ENCODE measurements around the gene NGF. TPM values are rescaled to one million over a fixed set of nuclear protein-coding genes. Genes with fewer than 3 reads are reported as not detected.

NGF gene
- total and polyA plus RNA-seq, 9 of the 15 experiments (the other 6 are each of a cell fraction or from before 2014, with no cell fraction given) = not detected

DNA sequence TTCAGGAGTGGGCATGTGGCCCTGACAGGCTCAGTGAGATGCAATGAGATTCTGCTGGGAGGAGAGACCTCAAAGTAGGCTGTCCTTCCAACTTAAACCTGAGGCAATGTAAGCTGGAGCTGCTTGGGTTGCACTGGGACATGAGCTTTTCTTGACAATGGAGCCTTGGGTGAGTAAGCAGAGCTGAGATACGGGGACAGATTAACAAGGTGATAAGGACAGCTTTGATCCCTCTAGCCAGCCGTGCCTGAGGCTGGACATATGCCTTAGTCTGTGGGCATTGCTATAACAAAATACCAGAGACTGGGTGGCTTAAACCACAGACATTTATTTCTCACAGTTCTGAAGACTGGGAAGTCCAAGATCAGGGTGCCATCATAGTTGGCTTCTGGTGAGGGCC, 18.3 kb upstream of the NGF start (continued):
- TF ChIP-seq ZNF79 (CRISPR knock-in tag; IDR thresholded peaks at IDR 0.05; ENCODE audit: low read depth) (no peak), CHD4 (IDR thresholded peaks at IDR 0.05; ENCODE audit: insufficient read depth, insufficient replicate concordance, low read depth, low read length, poor library complexity, severe bottlenecking) (no peak)
- TF ChIP-seq, protein P1, sequence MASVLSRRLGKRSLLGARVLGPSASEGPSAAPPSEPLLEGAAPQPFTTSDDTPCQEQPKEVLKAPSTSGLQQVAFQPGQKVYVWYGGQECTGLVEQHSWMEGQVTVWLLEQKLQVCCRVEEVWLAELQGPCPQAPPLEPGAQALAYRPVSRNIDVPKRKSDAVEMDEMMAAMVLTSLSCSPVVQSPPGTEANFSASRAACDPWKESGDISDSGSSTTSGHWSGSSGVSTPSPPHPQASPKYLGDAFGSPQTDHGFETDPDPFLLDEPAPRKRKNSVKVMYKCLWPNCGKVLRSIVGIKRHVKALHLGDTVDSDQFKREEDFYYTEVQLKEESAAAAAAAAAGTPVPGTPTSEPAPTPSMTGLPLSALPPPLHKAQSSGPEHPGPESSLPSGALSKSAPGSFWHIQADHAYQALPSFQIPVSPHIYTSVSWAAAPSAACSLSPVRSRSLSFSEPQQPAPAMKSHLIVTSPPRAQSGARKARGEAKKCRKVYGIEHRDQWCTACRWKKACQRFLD (CRISPR knock-in tag; IDR thresholded peaks at IDR 0.05) = no peak

DNA sequence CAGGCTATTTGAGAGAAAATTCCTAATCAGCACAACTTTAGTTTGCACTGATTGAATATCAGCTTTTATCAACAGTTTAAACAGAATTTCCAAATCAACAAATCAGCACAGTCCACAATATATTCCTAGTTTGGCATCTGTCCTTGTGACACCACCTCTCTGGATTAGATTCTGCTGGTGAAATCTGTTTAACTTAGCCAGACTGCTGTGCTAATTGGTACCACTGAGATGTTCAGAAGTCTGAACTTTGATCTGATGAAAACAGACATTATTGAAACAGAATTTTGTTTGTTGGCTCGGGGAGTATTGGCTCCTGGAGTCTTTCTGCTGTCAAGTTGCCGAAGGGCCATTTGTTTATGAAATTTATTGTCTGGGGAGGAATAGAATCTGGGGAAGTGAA, 17.0 kb upstream of the NGF start:
- POLR2A ChIA-PET = interaction anchor here (1.4 kb wide), 1 partner anchor 11 kb away, joined by 4 read pairs; no protein-coding TSS in a partner anchor
- Histone ChIP-seq H3K9me3 (replicated peaks; ENCODE audit: control insufficient read depth, insufficient read depth, low read depth, low read length) (no peaks in the 10 kb centered on the region), H3K36me3 (ENCODE audit: control insufficient read depth, insufficient read depth, low read length) (no peaks in the 10 kb centered on the region), H3K79me2 (ENCODE audit: control insufficient read depth, insufficient read depth, low read length) (no peaks in the 10 kb centered on the region), H2AFZ (ENCODE audit: low read depth, low read length) (no peak overlapping the region), H3K4me1 (replicated peaks in 1 of 2; ENCODE audit: control insufficient read depth in 2 of 2, insufficient read depth in 2 of 2, low read length in 2 of 2) (no peaks in the 10 kb centered on the region), H3K4me3 (no peak overlapping the region), H3K9ac (ENCODE audit: insufficient read depth in 1 of 2, low read depth in 2 of 2, low read length in 2 of 2) (no peak overlapping the region), H3K4me2 (ENCODE audit: insufficient read depth, low read length) (no peak overlapping the region), H4K20me1 (replicated peaks; ENCODE audit: control insufficient read depth, insufficient read depth, low read length) (no peaks in the 10 kb centered on the region; the same call in 1 of the 2 replicates), H3K9me1 (ENCODE audit: control insufficient read depth, insufficient read depth, low read length) (no peaks in the 10 kb centered on the region), H3K27ac (ENCODE audit: extremely low read depth, low read depth, low read length) (no peak overlapping the region), H3K27me3 (ENCODE audit: control insufficient read depth in 2 of 2, insufficient read depth in 2 of 2, low read length in 2 of 2) (no peaks in the 10 kb centered on the region)
- WGBS (ENCODE audit: insufficient coverage, low coverage, missing lambda C conversion rate) = 0% methylated on average over 2 of the region's 2 CpGs
- BruUV-seq (replicated peaks) = no TSS peak
- ATAC-seq = no peak
- DNase-seq (ENCODE audit: extremely low read depth in 1 of 4, low spot score in 3 of 4) = no peak
- no peak for FAIRE-seq
- intact Hi-C loops (cut with micrococcal nuclease) (no loop called here), in situ Hi-C loops (cut with MboI) (no loop called here)
- CTCF ChIA-PET (ENCODE audit: low intra/inter-chr PET ratio) = no interaction called here
- TF ChIP-seq SNRNP70 (optimal IDR thresholded peaks at IDR 0.05; ENCODE audit: low read depth, low read length) (no peak), ZNF212 (CRISPR knock-in tag; IDR thresholded peaks at IDR 0.05) (no peak), CHD4 (IDR thresholded peaks at IDR 0.05; ENCODE audit: insufficient read depth, insufficient replicate concordance, low read depth, low read length, poor library complexity, severe bottlenecking) (no peak), HDGF (IDR thresholded peaks at IDR 0.05) (no peak), CREM (IDR thresholded peaks at IDR 0.05; ENCODE audit: low read depth) (no peak), CREBBP (IDR thresholded peaks at IDR 0.05; ENCODE audit: low read depth, low read length) (no peak), GTF2A2 (tag; IDR thresholded peaks at IDR 0.05) (no peak), KDM5B (IDR thresholded peaks at IDR 0.05; ENCODE audit: insufficient replicate concordance, low read depth, low read length) (no peak), RBM34 (IDR thresholded peaks at IDR 0.05; ENCODE audit: borderline replicate concordance, insufficient read depth, low read length) (no peak), ZNF282 (CRISPR knock-in tag; IDR thresholded peaks at IDR 0.05) (no peak), OTX1 (CRISPR knock-in tag; IDR thresholded peaks at IDR 0.05) (no peak), MECOM (CRISPR knock-in tag; IDR thresholded peaks at IDR 0.05) (no peak), U2AF2 (optimal IDR thresholded peaks at IDR 0.05; ENCODE audit: low read depth, low read length) (no peak)
